GM23338 (cell line): ENCODE results near the gene PLEKHO1. TPM values are rescaled to one million over a fixed set of nuclear protein-coding genes. Genes with fewer than 3 reads are reported as not detected.

Experiments used
- ATAC-seq: fragments of 200-7000 bp; cut with Tn5 transposase; 3 replicates; pipeline ENCODE4 v1.9.1; 2020
- DNase-seq: peaks from one replicate; pipeline ENCODE4 v3.0.0-alpha.2; 2015; ENCODE audit warnings: low spot score
- H2AFZ ChIP-seq: fragments of 200-600 bp; sonication (generic); 2 replicates; pipeline ENCODE4 v1.8.0; 2016; ENCODE audit warnings: antibody characterized with exemption, mild to moderate bottlenecking, moderate library complexity
- H3F3A ChIP-seq: fragments of 200-600 bp; sonication (generic); replicated peaks from 2 replicates; pipeline ENCODE4 v1.8.0; 2017; ENCODE audit warnings: antibody characterized with exemption, mixed run types, low read depth
- H3K27ac ChIP-seq: fragments of 200-600 bp; sonication (generic); 2 replicates; pipeline ENCODE4 v1.6.1; 2016; ENCODE audit warnings: low read depth
- H3K27me3 ChIP-seq: fragments of 200-600 bp; sonication (generic); 2 replicates; pipeline ENCODE4 v1.8.0; 2016; ENCODE audit warnings: mild to moderate bottlenecking, mixed run types, moderate library complexity; ENCODE audit not compliant: insufficient read depth
- H3K36me3 ChIP-seq: fragments of 200-600 bp; sonication (generic); 2 replicates; pipeline ENCODE4 v1.8.0; 2016; ENCODE audit warnings: mild to moderate bottlenecking; ENCODE audit not compliant: insufficient read depth
- H3K4me1 ChIP-seq: fragments of 200-600 bp; sonication (generic); 2 replicates; pipeline ENCODE4 v1.8.0; 2016; ENCODE audit warnings: mild to moderate bottlenecking, moderate library complexity; ENCODE audit not compliant: insufficient read depth
- H3K4me2 ChIP-seq: fragments of 200-600 bp; sonication (generic); 2 replicates; pipeline ENCODE4 v1.7.1; 2017; ENCODE audit warnings: mixed run types
- H3K4me3 ChIP-seq: fragments of 200-600 bp; sonication (generic); 2 replicates; pipeline ENCODE4 v1.6.1; 2016; ENCODE audit warnings: mixed run types
- H3K79me2 ChIP-seq: fragments of 200-600 bp; sonication (generic); replicated peaks from 2 replicates; pipeline ENCODE4 v1.8.0; 2017; ENCODE audit warnings: mild to moderate bottlenecking; ENCODE audit not compliant: insufficient read depth
- H3K9me2 ChIP-seq: fragments of 200-600 bp; sonication (generic); 2 replicates; pipeline ENCODE4 v1.8.0; 2017; ENCODE audit not compliant: insufficient read depth
- H4K20me1 ChIP-seq: fragments of 200-600 bp; sonication (generic); replicated peaks from 2 replicates; pipeline ENCODE4 v1.8.0; 2017; ENCODE audit warnings: mild to moderate bottlenecking; ENCODE audit not compliant: insufficient read depth
- H3K27ac Mint-ChIP-seq: 2 replicates; pipeline ENCODE4 v1.8.0; 2020; ENCODE audit warnings: inconsistent platforms, mild to moderate bottlenecking, moderate library complexity, mixed read lengths
- H3K27me3 Mint-ChIP-seq: 3 replicates; pipeline ENCODE4 v1.8.0; 2022; ENCODE audit warnings: low read depth, mild to moderate bottlenecking, moderate library complexity, mixed read lengths, inconsistent platforms; ENCODE audit not compliant: insufficient read depth, poor library complexity
- H3K36me3 Mint-ChIP-seq: 3 replicates; pipeline ENCODE4 v1.8.0; 2021; ENCODE audit warnings: low read depth, mild to moderate bottlenecking, inconsistent platforms, moderate library complexity, mixed read lengths
- H3K4me1 Mint-ChIP-seq: 3 replicates; pipeline ENCODE4 v1.8.0; 2020; ENCODE audit warnings: mild to moderate bottlenecking, inconsistent platforms, mixed read lengths
- H3K4me3 Mint-ChIP-seq: 3 replicates; pipeline ENCODE4 v1.8.0; 2021; ENCODE audit warnings: moderate library complexity, mild to moderate bottlenecking, inconsistent platforms, mixed read lengths
- H3K9me3 Mint-ChIP-seq: 3 replicates; pipeline ENCODE4 v1.8.0; 2020; ENCODE audit warnings: moderate library complexity, mild to moderate bottlenecking, inconsistent platforms, mixed read lengths
- CREB1 ChIP-seq: fragments of 250-450 bp; sonication (Bioruptor Pico); IDR thresholded peaks from 2 replicates; pipeline ENCODE4 v1.5.0; 2020; ENCODE audit warnings: low read depth, mild to moderate bottlenecking, moderate library complexity
- CTCF ChIP-seq, 2 experiments: fragments of 200-600 bp in 1 of 2; sonication (generic) in 1 of 2; conservative IDR thresholded peaks; 2 replicates each; pipeline versions ENCODE4 v1.5.1 to v1.6.1; 2016 to 2017; ENCODE audit warnings: antibody characterized with exemption in 2 of 2, low read depth in 2 of 2, mild to moderate bottlenecking in 2 of 2, moderate library complexity in 1 of 2
- ETS1 ChIP-seq: IDR thresholded peaks from 2 replicates; pipeline ENCODE4 v1.6.1; 2016; ENCODE audit warnings: antibody characterized with exemption
- EZH2 ChIP-seq: fragments of 200-600 bp; sonication (generic); IDR thresholded peaks from one replicate; pipeline ENCODE4 v1.8.0; 2017; ENCODE audit warnings: antibody characterized with exemption, mild to moderate bottlenecking, low read depth; ENCODE audit not compliant: unreplicated experiment
- EZH2phosphoT487 ChIP-seq: fragments of 200-600 bp; sonication (generic); IDR thresholded peaks from one replicate; pipeline ENCODE4 v1.8.1; 2018; ENCODE audit warnings: antibody characterized with exemption; ENCODE audit not compliant: unreplicated experiment
- JUNB ChIP-seq: IDR thresholded peaks from one replicate; pipeline ENCODE4 v1.6.1; 2016; ENCODE audit warnings: antibody characterized with exemption; ENCODE audit not compliant: unreplicated experiment
- NANOG ChIP-seq: IDR thresholded peaks from 2 replicates; pipeline ENCODE4 v1.6.1; 2016; ENCODE audit warnings: antibody characterized with exemption, borderline replicate concordance
- POLR2AphosphoS5 ChIP-seq: IDR thresholded peaks from 2 replicates; pipeline ENCODE4 v1.6.1; 2016; ENCODE audit warnings: antibody characterized with exemption, low read depth
- STAT1 ChIP-seq: IDR thresholded peaks from one replicate; pipeline ENCODE4 v1.6.1; 2016; ENCODE audit warnings: antibody characterized with exemption; ENCODE audit not compliant: unreplicated experiment
- ZNF114 ChIP-seq: fragments of 250-450 bp; sonication (Bioruptor Pico); IDR thresholded peaks from 2 replicates; pipeline ENCODE4 v1.5.0; 2020; ENCODE audit warnings: mild to moderate bottlenecking, moderate library complexity
- ZNF331 ChIP-seq: fragments of 250-450 bp; sonication (Bioruptor Pico); IDR thresholded peaks from 2 replicates; pipeline ENCODE4 v1.5.0; 2020; ENCODE audit warnings: low read depth, mild to moderate bottlenecking, moderate library complexity
- polyA plus RNA-seq: library from polyadenylated mRNA; unstranded; fragments of >200 nt; fragmentation: Nextera tagmentation; extraction: Ambion mirVana; gene quantifications from 2 replicates; pipeline ENCODE4 v1.2.1, GENCODE V29; 2016
- total RNA-seq: library from RNA; depleted of rRNA; stranded (reverse); fragments of >200 nt; shearing (Covaris generic); gene quantifications from 2 replicates; pipeline ENCODE4 v1.2.3, GENCODE V29; 2014
- TF ChIP-seq, protein P1 (sequence below): IDR thresholded peaks from one replicate; pipeline ENCODE4 v1.6.1; 2018; ENCODE audit warnings: antibody characterized with exemption; ENCODE audit not compliant: unreplicated experiment
- TF ChIP-seq, protein P2 (sequence below): fragments of 250-450 bp; sonication (Bioruptor Pico); IDR thresholded peaks from 2 replicates; pipeline ENCODE4 v1.5.0; 2020; ENCODE audit warnings: mild to moderate bottlenecking, moderate library complexity

Gene PLEKHO1
- total and polyA plus RNA-seq, 2 experiments from 2014 or later: 34.3 to 36.7 TPM

- ATAC-seq: no peak
- no peak for DNase-seq
- Histone ChIP-seq H3K79me2 (no peaks in the 10 kb centered on the region), H3K27me3 (no peaks in the 10 kb centered on the region), H3F3A (no peaks in the 10 kb centered on the region), H3K4me1 (no peaks in the 10 kb centered on the region), H3K4me3 (no peak overlapping the region), H2AFZ (no peak overlapping the region), H3K4me2 (no peak overlapping the region), H3K36me3 (no peaks in the 10 kb centered on the region), H3K9me2 (no peaks in the 10 kb centered on the region), H4K20me1 (no peaks in the 10 kb centered on the region), H3K27ac (no peak overlapping the region)
- no peaks in the 10 kb centered on the region; the same call in 2 of the 3 replicates for H3K36me3 Mint-ChIP-seq
- H3K27me3 Mint-ChIP-seq: no peaks in the 10 kb centered on the region
- H3K9me3 Mint-ChIP-seq: no peaks in the 10 kb centered on the region; the same call in 2 of the 3 replicates
- no peak overlapping the region for H3K4me3 Mint-ChIP-seq
- no peak overlapping the region for H3K27ac Mint-ChIP-seq
- no peaks in the 10 kb centered on the region for H3K4me1 Mint-ChIP-seq
- TF ChIP-seq POLR2AphosphoS5: no peak
- TF ChIP-seq EZH2: no peak
- TF ChIP-seq ETS1: no peak
- TF ChIP-seq STAT1: no peak
- no peak for TF ChIP-seq ZNF114 (CRISPR knock-in tag)
- no peak for TF ChIP-seq CTCF (conservative IDR thresholded peaks at IDR 0.05; ENCODE audit: low read depth in 2 of 2)
- no peak for TF ChIP-seq JUNB
- no peak for TF ChIP-seq NANOG
- TF ChIP-seq, protein P1, sequence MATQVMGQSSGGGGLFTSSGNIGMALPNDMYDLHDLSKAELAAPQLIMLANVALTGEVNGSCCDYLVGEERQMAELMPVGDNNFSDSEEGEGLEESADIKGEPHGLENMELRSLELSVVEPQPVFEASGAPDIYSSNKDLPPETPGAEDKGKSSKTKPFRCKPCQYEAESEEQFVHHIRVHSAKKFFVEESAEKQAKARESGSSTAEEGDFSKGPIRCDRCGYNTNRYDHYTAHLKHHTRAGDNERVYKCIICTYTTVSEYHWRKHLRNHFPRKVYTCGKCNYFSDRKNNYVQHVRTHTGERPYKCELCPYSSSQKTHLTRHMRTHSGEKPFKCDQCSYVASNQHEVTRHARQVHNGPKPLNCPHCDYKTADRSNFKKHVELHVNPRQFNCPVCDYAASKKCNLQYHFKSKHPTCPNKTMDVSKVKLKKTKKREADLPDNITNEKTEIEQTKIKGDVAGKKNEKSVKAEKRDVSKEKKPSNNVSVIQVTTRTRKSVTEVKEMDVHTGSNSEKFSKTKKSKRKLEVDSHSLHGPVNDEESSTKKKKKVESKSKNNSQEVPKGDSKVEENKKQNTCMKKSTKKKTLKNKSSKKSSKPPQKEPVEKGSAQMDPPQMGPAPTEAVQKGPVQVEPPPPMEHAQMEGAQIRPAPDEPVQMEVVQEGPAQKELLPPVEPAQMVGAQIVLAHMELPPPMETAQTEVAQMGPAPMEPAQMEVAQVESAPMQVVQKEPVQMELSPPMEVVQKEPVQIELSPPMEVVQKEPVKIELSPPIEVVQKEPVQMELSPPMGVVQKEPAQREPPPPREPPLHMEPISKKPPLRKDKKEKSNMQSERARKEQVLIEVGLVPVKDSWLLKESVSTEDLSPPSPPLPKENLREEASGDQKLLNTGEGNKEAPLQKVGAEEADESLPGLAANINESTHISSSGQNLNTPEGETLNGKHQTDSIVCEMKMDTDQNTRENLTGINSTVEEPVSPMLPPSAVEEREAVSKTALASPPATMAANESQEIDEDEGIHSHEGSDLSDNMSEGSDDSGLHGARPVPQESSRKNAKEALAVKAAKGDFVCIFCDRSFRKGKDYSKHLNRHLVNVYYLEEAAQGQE: no peak
- TF ChIP-seq ZNF331 (CRISPR knock-in tag): no peak
- TF ChIP-seq CREB1 (CRISPR knock-in tag): no peak
- TF ChIP-seq EZH2phosphoT487: no peak
- TF ChIP-seq, protein P2, sequence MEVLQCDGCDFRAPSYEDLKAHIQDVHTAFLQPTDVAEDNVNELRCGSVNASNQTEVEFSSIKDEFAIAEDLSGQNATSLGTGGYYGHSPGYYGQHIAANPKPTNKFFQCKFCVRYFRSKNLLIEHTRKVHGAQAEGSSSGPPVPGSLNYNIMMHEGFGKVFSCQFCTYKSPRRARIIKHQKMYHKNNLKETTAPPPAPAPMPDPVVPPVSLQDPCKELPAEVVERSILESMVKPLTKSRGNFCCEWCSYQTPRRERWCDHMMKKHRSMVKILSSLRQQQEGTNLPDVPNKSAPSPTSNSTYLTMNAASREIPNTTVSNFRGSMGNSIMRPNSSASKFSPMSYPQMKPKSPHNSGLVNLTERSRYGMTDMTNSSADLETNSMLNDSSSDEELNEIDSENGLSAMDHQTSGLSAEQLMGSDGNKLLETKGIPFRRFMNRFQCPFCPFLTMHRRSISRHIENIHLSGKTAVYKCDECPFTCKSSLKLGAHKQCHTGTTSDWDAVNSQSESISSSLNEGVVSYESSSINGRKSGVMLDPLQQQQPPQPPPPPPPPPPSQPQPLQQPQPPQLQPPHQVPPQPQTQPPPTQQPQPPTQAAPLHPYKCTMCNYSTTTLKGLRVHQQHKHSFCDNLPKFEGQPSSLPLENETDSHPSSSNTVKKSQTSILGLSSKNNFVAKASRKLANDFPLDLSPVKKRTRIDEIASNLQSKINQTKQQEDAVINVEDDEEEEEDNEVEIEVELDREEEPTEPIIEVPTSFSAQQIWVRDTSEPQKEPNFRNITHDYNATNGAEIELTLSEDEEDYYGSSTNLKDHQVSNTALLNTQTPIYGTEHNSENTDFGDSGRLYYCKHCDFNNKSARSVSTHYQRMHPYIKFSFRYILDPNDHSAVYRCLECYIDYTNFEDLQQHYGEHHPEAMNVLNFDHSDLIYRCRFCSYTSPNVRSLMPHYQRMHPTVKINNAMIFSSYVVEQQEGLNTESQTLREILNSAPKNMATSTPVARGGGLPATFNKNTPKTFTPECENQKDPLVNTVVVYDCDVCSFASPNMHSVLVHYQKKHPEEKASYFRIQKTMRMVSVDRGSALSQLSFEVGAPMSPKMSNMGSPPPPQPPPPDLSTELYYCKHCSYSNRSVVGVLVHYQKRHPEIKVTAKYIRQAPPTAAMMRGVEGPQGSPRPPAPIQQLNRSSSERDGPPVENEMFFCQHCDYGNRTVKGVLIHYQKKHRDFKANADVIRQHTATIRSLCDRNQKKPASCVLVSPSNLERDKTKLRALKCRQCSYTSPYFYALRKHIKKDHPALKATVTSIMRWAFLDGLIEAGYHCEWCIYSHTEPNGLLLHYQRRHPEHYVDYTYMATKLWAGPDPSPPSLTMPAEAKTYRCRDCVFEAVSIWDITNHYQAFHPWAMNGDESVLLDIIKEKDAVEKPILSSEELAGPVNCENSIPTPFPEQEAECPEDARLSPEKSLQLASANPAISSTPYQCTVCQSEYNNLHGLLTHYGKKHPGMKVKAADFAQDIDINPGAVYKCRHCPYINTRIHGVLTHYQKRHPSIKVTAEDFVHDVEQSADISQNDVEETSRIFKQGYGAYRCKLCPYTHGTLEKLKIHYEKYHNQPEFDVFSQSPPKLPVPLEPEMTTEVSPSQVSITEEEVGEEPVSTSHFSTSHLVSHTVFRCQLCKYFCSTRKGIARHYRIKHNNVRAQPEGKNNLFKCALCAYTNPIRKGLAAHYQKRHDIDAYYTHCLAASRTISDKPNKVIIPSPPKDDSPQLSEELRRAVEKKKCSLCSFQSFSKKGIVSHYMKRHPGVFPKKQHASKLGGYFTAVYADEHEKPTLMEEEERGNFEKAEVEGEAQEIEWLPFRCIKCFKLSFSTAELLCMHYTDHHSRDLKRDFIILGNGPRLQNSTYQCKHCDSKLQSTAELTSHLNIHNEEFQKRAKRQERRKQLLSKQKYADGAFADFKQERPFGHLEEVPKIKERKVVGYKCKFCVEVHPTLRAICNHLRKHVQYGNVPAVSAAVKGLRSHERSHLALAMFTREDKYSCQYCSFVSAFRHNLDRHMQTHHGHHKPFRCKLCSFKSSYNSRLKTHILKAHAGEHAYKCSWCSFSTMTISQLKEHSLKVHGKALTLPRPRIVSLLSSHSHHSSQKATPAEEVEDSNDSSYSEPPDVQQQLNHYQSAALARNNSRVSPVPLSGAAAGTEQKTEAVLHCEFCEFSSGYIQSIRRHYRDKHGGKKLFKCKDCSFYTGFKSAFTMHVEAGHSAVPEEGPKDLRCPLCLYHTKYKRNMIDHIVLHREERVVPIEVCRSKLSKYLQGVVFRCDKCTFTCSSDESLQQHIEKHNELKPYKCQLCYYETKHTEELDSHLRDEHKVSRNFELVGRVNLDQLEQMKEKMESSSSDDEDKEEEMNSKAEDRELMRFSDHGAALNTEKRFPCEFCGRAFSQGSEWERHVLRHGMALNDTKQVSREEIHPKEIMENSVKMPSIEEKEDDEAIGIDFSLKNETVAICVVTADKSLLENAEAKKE (CRISPR knock-in tag): no peak
Observed at GRCh38 chr1:150126811-150127210, 22.9 kb upstream of the PLEKHO1 start.
